ENCODE measurements around the gene PDHX. TPM values are rescaled to one million over a fixed set of nuclear protein-coding genes. Genes with fewer than 3 reads are reported as not detected.

The PDHX gene
- total and polyA plus RNA-seq, 10 of the 15 experiments (the other 5 are each of a cell fraction or from before 2014, with no cell fraction given) = 14.5 to 41.9 (median 28.0) TPM

DNA sequence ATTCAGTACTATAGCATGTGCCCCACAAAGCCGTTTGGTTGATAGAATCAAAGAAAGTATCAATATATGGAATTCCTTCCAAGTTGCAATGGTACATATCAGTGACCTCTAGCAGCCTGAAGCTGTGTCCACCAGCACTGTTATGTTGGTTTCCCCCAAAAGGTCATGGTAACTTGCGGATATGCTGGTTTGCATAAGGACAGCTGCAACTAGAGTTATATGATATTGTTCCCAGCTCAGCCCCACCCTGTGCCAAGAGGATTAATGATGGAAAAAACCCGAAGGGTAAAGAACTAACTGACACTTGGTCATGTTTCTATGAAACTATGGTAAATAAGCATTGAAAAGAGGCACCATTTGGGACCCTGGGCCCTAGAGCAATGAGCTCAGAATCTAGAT lies 93.5 kb downstream of the PDHX start:
- FAIRE-seq = no peak
- intact Hi-C loops (cut with micrococcal nuclease; ENCODE audit: unreplicated experiment) = no loop called here
- CTCF ChIA-PET = interaction anchor here (0.8 to 7.1 kb wide), 7 partner anchors 9 to 295 kb away, joined by 3 to 48 read pairs (median 5); no protein-coding TSS in a partner anchor

DNA sequence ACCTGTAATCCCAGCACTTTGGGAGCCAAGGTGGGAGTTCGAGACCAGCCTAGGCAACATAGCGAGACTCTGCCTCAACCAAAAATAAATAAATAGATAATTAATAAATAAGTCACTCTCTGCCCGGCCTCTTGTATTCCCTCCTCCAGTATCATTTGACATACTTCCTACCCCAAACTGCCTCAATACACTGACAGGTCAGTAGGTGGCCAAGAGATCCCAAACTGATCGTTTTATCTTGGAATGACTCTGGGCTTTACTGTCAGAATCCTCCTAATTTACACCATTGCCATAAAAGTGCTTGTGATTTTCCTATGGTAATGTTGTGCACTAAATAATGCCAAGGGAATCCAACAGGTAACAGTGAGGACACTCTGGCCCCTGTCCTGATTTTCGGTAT lies 94.2 kb downstream of the PDHX start:
- ChIA-PET POLR2A (interaction anchor here (0.7 kb wide), 1 partner anchor 130 kb away, joined by 3 read pairs; no protein-coding TSS in a partner anchor), CTCF (interaction anchor here (0.9 to 7.1 kb wide), 5 partner anchors 10 to 153 kb away, joined by 3 to 48 read pairs (median 3); no protein-coding TSS in a partner anchor), RAD21 (ENCODE audit: unreplicated experiment) (interaction anchor here (0.8 to 2.9 kb wide), 6 partner anchors 11 to 293 kb away, joined by 3 to 10 read pairs (median 4); no protein-coding TSS in a partner anchor), SMC1A (ENCODE audit: uncharacterized antibody, unreplicated experiment) (interaction anchor here (1.1 to 15.3 kb wide), 11 partner anchors 9 to 227 kb away, joined by 3 to 234 read pairs (median 4); no protein-coding TSS in a partner anchor)
- Histone ChIP-seq H3K4me2 (ENCODE audit: control insufficient read depth, insufficient read depth) (no peak overlapping the region), H3K9me3 (replicated peaks; ENCODE audit: control insufficient read depth, insufficient read depth, low read length) (no peaks in the 10 kb centered on the region), H3K4me3 (no peak overlapping the region), H4K20me1 (ENCODE audit: control insufficient read depth, insufficient read depth) (no peaks in the 10 kb centered on the region), H3K27ac (ENCODE audit: control insufficient read depth, insufficient read depth) (no peak overlapping the region), H3K4me1 (ENCODE audit: control insufficient read depth, insufficient read depth, low read length) (peaks cover 37% of the 10 kb centered on the region), H3K36me3 (ENCODE audit: control insufficient read depth in 2 of 2, insufficient read depth in 2 of 2, low read length in 1 of 2) (no peaks in the 10 kb centered on the region), H2AFZ (ENCODE audit: control insufficient read depth, low read depth, low read length) (no peak overlapping the region), H3K27me3 (replicated peaks in 1 of 2; ENCODE audit: control insufficient read depth in 2 of 2, insufficient read depth in 2 of 2, low read length in 1 of 2) (no peaks in the 10 kb centered on the region), H3K79me2 (ENCODE audit: control insufficient read depth, insufficient read depth, low read length) (no peaks in the 10 kb centered on the region), H3K9ac (ENCODE audit: control insufficient read depth, insufficient read depth, low read length) (no peak overlapping the region)
- 76% methylated on average over 5 of the region's 5 CpGs for WGBS (ENCODE audit: insufficient coverage, insufficient replicate concordance, low lambda C conversion rate, missing lambda C conversion rate)
- ATAC-seq = no peak
- in situ Hi-C loops (cut with MboI) = loop anchor here (5.0 kb wide), 2 partner anchors 67 to 132 kb away; no protein-coding TSS in a partner anchor
- DNase-seq (ENCODE audit: low read depth, low spot score) = no peak
- TF ChIP-seq CREB1 (IDR thresholded peaks at IDR 0.05; ENCODE audit: low read depth) (no peak), GATAD2B (conservative IDR thresholded peaks at IDR 0.05; ENCODE audit: low read depth) (no peak), MEF2A (IDR thresholded peaks at IDR 0.05; ENCODE audit: insufficient read depth, low read depth, low read length) (no peak), KLF5 (IDR thresholded peaks at IDR 0.05; ENCODE audit: partially characterized antibody) (no peak), PAX5 (IDR thresholded peaks at IDR 0.05; ENCODE audit: borderline replicate concordance, low read depth, low read length) (no peak), RAD21 (IDR thresholded peaks at IDR 0.05; ENCODE audit: insufficient read depth, low read depth, low read length) (no peak), STAT3 (IDR thresholded peaks at IDR 0.05; ENCODE audit: low read depth, low read length) (no peak)
- TF ChIP-seq, protein P1, sequence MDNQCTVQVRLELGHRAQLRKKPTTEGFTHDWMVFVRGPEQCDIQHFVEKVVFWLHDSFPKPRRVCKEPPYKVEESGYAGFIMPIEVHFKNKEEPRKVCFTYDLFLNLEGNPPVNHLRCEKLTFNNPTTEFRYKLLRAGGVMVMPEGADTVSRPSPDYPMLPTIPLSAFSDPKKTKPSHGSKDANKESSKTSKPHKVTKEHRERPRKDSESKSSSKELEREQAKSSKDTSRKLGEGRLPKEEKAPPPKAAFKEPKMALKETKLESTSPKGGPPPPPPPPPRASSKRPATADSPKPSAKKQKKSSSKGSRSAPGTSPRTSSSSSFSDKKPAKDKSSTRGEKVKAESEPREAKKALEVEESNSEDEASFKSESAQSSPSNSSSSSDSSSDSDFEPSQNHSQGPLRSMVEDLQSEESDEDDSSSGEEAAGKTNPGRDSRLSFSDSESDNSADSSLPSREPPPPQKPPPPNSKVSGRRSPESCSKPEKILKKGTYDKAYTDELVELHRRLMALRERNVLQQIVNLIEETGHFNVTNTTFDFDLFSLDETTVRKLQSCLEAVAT (IDR thresholded peaks at IDR 0.05) = no peak
- TF ChIP-seq, protein P2, sequence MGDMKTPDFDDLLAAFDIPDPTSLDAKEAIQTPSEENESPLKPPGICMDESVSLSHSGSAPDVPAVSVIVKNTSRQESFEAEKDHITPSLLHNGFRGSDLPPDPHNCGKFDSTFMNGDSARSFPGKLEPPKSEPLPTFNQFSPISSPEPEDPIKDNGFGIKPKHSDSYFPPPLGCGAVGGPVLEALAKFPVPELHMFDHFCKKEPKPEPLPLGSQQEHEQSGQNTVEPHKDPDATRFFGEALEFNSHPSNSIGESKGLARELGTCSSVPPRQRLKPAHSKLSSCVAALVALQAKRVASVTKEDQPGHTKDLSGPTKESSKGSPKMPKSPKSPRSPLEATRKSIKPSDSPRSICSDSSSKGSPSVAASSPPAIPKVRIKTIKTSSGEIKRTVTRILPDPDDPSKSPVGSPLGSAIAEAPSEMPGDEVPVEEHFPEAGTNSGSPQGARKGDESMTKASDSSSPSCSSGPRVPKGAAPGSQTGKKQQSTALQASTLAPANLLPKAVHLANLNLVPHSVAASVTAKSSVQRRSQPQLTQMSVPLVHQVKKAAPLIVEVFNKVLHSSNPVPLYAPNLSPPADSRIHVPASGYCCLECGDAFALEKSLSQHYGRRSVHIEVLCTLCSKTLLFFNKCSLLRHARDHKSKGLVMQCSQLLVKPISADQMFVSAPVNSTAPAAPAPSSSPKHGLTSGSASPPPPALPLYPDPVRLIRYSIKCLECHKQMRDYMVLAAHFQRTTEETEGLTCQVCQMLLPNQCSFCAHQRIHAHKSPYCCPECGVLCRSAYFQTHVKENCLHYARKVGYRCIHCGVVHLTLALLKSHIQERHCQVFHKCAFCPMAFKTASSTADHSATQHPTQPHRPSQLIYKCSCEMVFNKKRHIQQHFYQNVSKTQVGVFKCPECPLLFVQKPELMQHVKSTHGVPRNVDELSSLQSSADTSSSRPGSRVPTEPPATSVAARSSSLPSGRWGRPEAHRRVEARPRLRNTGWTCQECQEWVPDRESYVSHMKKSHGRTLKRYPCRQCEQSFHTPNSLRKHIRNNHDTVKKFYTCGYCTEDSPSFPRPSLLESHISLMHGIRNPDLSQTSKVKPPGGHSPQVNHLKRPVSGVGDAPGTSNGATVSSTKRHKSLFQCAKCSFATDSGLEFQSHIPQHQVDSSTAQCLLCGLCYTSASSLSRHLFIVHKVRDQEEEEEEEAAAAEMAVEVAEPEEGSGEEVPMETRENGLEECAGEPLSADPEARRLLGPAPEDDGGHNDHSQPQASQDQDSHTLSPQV (IDR thresholded peaks at IDR 0.05) = no peak
- intact Hi-C loops (cut with micrococcal nuclease; ENCODE audit: unreplicated experiment) = no loop called here
- FAIRE-seq = no peak
- BruUV-seq (replicated peaks) = no TSS peak

More for the DNA sequence above, 93.5 kb downstream of the PDHX start:
- BruUV-seq (replicated peaks) = no TSS peak
- no peak overlapping the region for H3K4me2 ChIP-seq (ENCODE audit: control insufficient read depth, insufficient read depth)
- 44% methylated on average over 3 of the region's 3 CpGs for WGBS (ENCODE audit: insufficient coverage, insufficient replicate concordance, low lambda C conversion rate, missing lambda C conversion rate)
- H2AFZ ChIP-seq (ENCODE audit: control insufficient read depth, low read depth, low read length) = no peak overlapping the region
- H3K36me3 ChIP-seq (ENCODE audit: control insufficient read depth in 2 of 2, insufficient read depth in 2 of 2, low read length in 1 of 2) = no peaks in the 10 kb centered on the region
- DNase-seq (ENCODE audit: low read depth, low spot score) (no peak), ATAC-seq (no peak)
- no peak overlapping the region for H3K4me3 ChIP-seq
- POLR2A ChIA-PET = no interaction called here
- TF ChIP-seq CREM (IDR thresholded peaks at IDR 0.05; ENCODE audit: low read depth) (no peak), ZNF24 (IDR thresholded peaks at IDR 0.05) (no peak), SMAD1 (IDR thresholded peaks at IDR 0.05; ENCODE audit: low read depth, partially characterized antibody) (no peak), POU2F2 (IDR thresholded peaks at IDR 0.05; ENCODE audit: borderline replicate concordance, low read depth, low read length) (no peak)
- no peaks in the 10 kb centered on the region for H4K20me1 ChIP-seq (ENCODE audit: control insufficient read depth, insufficient read depth)
- H3K9ac ChIP-seq (ENCODE audit: control insufficient read depth, insufficient read depth, low read length) = no peak overlapping the region
- no peaks in the 10 kb centered on the region for H3K9me3 ChIP-seq (replicated peaks; ENCODE audit: control insufficient read depth, insufficient read depth, low read length)
- no peaks in the 10 kb centered on the region for H3K27me3 ChIP-seq (replicated peaks in 1 of 2; ENCODE audit: control insufficient read depth in 2 of 2, insufficient read depth in 2 of 2, low read length in 1 of 2)
- RAD21 ChIA-PET (ENCODE audit: unreplicated experiment) = interaction anchor here (0.8 to 4.6 kb wide), 10 partner anchors 10 to 294 kb away, joined by 3 to 26 read pairs (median 3); no protein-coding TSS in a partner anchor
- no peaks in the 10 kb centered on the region for H3K79me2 ChIP-seq (ENCODE audit: control insufficient read depth, insufficient read depth, low read length)
- no peak overlapping the region for H3K27ac ChIP-seq (ENCODE audit: control insufficient read depth, insufficient read depth)
- H3K4me1 ChIP-seq (ENCODE audit: control insufficient read depth, insufficient read depth, low read length) = peaks cover 37% of the 10 kb centered on the region
- in situ Hi-C loops (cut with MboI) = loop anchor here (5.0 to 10.0 kb wide), 3 partner anchors 67 to 765 kb away; no protein-coding TSS in a partner anchor
- SMC1A ChIA-PET (ENCODE audit: uncharacterized antibody, unreplicated experiment) = interaction anchor here (1.0 to 15.3 kb wide), 16 partner anchors 10 to 294 kb away, joined by 3 to 234 read pairs (median 4); no protein-coding TSS in a partner anchor

All from GM12878 (cell line).